MCF 10A (cell line): ENCODE data around the gene TLR5. TPM values are rescaled to one million over a fixed set of nuclear protein-coding genes. Genes with fewer than 3 reads are reported as not detected.

Source experiments
- BruUV-seq: library from RNA; stranded (reverse); fragments of 400-500 nt; replicated peaks from 2 replicates; lab custom pipeline; 2021; lab: Mats Ljungman, UMichigan
- CTCF ChIA-PET: fragments of 300-600 bp; sonication (Branson Sonifier 250); formaldehyde crosslinking; extraction: SDS; loops from one replicate; lab custom pipeline; 2021; ENCODE audit warnings: antibody characterized with exemption, inconsistent platforms; lab: Yijun Ruan, JAX
- POLR2A ChIA-PET: fragments of 300-600, 350-650 bp; sonication (Branson Sonifier 250); formaldehyde crosslinking; extraction: SDS; loops from one replicate; lab custom pipeline; 2020; ENCODE audit warnings: antibody characterized with exemption, inconsistent platforms; lab: Yijun Ruan, JAX
- DNase-seq: peaks from one replicate; pipeline ENCODE4 v3.0.0-alpha.2; 2018; ENCODE audit not compliant: unreplicated experiment
- H3K27ac Mint-ChIP-seq: one replicate; pipeline ENCODE4 v1.8.0; 2022; ENCODE audit warnings: mild to moderate bottlenecking, low read depth, mixed read lengths; ENCODE audit not compliant: unreplicated experiment
- H3K27me3 Mint-ChIP-seq: one replicate; pipeline ENCODE4 v1.8.0; 2022; ENCODE audit warnings: mixed read lengths; ENCODE audit not compliant: insufficient read depth, unreplicated experiment
- H3K36me3 Mint-ChIP-seq: one replicate; pipeline ENCODE4 v1.8.0; 2022; ENCODE audit warnings: mild to moderate bottlenecking, moderate library complexity, mixed read lengths; ENCODE audit not compliant: insufficient read depth, unreplicated experiment
- H3K4me1 Mint-ChIP-seq: one replicate; pipeline ENCODE4 v1.8.0; 2022; ENCODE audit warnings: mixed read lengths; ENCODE audit not compliant: insufficient read depth, unreplicated experiment
- H3K4me3 Mint-ChIP-seq: one replicate; pipeline ENCODE4 v1.8.0; 2022; ENCODE audit warnings: mild to moderate bottlenecking, moderate library complexity, mixed read lengths; ENCODE audit not compliant: unreplicated experiment
- H3K9me3 Mint-ChIP-seq: one replicate; pipeline ENCODE4 v1.8.0; 2022; ENCODE audit warnings: mixed read lengths; ENCODE audit not compliant: unreplicated experiment
- intact Hi-C: fragments of 100-400 bp; cut with micrococcal nuclease; formaldehyde crosslinking; loops from 2 replicates; pipeline ENCODE4 v1.14.1; 2022
- total RNA-seq: library from RNA; stranded (reverse); gene quantifications from 2 replicates; pipeline ENCODE4 v1.2.3, GENCODE V29; 2022
- TF ChIP-seq, protein P1 (sequence below): fragments of 200-600 bp; IDR thresholded peaks from one replicate; pipeline ENCODE4 v1.8.0; 2022; ENCODE audit warnings: antibody characterized with exemption, mild to moderate bottlenecking; ENCODE audit not compliant: unreplicated experiment

TLR5 gene
- total RNA-seq, 1 experiment from 2014 or later = 1.5 TPM

DNA sequence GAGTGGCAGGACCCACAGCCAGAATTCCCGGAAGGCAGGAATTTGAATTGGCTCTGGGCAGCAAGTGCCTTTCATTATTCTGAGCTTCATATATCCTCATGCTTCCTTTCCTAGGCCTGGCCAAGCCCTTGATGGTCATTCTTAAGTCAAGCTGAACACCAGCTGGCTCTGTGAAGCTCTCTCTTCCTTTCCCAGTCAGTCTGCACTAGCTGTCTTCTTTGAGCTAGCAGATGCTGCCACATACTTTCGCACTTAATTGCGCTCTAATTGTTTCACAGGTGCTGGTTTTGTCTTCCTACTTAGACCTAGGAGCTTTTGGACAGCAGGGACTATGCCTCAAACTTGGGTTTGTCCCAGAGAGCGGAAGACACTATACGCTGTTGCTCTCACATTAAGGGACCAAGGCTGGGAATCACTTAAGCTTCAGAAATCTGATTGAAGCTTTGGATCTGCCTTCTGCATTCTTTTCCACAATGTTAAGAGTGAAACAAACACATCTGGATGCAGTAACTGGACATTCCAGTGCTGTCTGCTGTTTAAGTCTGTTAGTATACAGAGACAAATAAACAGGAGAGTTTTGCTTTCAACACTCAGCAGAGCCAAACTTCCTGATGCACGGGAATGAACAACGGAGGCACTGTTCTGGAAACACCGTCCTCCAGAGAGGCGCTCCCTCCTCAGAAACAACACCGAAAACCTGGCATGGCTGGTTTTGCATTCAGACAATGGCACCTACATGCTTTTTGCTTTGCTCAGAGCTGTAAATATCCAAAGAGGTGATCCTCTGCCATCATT is 2.2 kb downstream of the TLR5 start:
- ChIA-PET CTCF (interaction anchor here (0.6 to 15.7 kb wide), 13 partner anchors 9 to 541 kb away, joined by 3 to 324 read pairs (median 4); no protein-coding TSS in a partner anchor), POLR2A (interaction anchor here (0.6 kb wide), 1 partner anchor 30 kb away, joined by 3 read pairs; no protein-coding TSS in a partner anchor)
- BruUV-seq = no TSS peak
- Mint-ChIP-seq H3K36me3 (peaks cover 6% of the 10 kb centered on the region), H3K4me1 (peaks cover 20% of the 10 kb centered on the region), H3K9me3 (no peaks in the 10 kb centered on the region), H3K27ac (no peak overlapping the region), H3K4me3 (no peak overlapping the region), H3K27me3 (no peaks in the 10 kb centered on the region)
- DNase-seq = no peak
- TF ChIP-seq, protein P1, sequence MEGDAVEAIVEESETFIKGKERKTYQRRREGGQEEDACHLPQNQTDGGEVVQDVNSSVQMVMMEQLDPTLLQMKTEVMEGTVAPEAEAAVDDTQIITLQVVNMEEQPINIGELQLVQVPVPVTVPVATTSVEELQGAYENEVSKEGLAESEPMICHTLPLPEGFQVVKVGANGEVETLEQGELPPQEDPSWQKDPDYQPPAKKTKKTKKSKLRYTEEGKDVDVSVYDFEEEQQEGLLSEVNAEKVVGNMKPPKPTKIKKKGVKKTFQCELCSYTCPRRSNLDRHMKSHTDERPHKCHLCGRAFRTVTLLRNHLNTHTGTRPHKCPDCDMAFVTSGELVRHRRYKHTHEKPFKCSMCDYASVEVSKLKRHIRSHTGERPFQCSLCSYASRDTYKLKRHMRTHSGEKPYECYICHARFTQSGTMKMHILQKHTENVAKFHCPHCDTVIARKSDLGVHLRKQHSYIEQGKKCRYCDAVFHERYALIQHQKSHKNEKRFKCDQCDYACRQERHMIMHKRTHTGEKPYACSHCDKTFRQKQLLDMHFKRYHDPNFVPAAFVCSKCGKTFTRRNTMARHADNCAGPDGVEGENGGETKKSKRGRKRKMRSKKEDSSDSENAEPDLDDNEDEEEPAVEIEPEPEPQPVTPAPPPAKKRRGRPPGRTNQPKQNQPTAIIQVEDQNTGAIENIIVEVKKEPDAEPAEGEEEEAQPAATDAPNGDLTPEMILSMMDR = no peak
- intact Hi-C loops = no loop called here

DNA sequence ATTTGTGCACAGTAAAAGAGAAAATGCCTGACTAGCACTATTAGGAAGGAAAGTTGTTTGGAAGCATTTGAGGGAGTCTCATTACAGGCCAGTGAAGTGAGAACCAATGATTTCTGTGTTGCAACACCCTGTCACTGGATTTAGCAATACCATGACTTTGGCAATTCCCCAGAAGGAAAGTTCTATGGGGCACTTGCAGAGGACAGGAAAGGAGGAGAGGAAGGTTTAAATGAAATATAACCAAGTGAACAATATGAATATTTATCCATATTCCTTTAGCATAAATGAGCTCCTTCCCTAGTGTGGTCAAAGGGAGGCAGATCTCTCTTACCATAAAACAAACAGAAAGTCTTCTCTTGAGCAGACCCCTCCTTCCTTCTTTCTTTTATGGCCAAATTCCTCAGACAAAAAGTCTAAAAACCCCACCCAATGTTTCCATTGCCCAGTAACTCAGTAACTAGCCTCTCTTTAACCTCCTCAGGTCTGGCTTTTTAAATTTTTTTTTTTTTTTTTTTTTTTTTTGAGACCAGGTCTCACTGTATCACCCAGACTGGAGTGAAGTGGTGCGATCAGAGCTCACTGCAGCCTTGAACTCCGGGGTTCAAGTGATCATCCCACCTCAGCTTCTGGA is 5.5 kb downstream of the TLR5 start:
- no TSS peak for BruUV-seq
- ChIA-PET CTCF (interaction anchor here (0.6 to 15.7 kb wide), 20 partner anchors 14 to 545 kb away, joined by 3 to 324 read pairs (median 5); partner anchors contain the start of genes CAPN8 and SUSD4), POLR2A (interaction anchor here (0.6 to 1.7 kb wide), 8 partner anchors 10 to 570 kb away, joined by 3 to 7 read pairs (median 3); partner anchors contain the start of gene CAPN8)
- no peak overlapping the region for H3K4me3 Mint-ChIP-seq
- H3K27me3 Mint-ChIP-seq = no peaks in the 10 kb centered on the region
- H3K36me3 Mint-ChIP-seq = peaks cover 13% of the 10 kb centered on the region
- H3K4me1 Mint-ChIP-seq = peaks cover 45% of the 10 kb centered on the region
- intact Hi-C loops = loop anchor here (2.0 kb wide), 1 partner anchor 43 kb away; no protein-coding TSS in a partner anchor
- H3K9me3 Mint-ChIP-seq = no peaks in the 10 kb centered on the region
- H3K27ac Mint-ChIP-seq = no peak overlapping the region
- TF ChIP-seq, protein P1 = no peak
- DNase-seq = peak; percentile 100

DNA sequence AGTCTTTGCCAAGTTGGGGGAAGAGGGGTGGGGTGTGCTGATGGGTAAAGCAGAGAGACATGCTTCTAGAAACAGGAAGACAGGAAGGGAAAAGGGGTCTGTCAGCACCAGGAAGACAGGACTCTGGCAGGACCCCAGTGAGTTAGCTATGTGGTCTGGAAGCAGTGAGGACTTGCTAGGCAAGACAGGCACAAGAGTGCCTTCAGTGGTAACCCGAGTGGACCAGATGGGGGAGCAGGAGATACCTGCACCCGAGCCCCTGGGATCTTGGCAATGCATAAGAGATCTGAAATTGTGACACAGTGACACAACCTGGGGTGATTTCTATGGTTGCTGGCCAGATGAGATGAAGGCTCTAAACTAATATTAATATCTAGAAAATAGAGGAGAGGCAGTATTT is 7.0 kb downstream of the TLR5 start:
- CTCF ChIA-PET = interaction anchor here (0.7 to 15.7 kb wide), 21 partner anchors 7 to 560 kb away, joined by 3 to 324 read pairs (median 7); partner anchors contain the start of genes SUSD4 and TLR5
- no TSS peak for BruUV-seq
- Mint-ChIP-seq H3K27me3 (peaks cover 9% of the 10 kb centered on the region), H3K27ac (no peak overlapping the region), H3K36me3 (peaks cover 13% of the 10 kb centered on the region), H3K4me1 (peaks cover 45% of the 10 kb centered on the region), H3K9me3 (no peaks in the 10 kb centered on the region), H3K4me3 (no peak overlapping the region)
- POLR2A ChIA-PET = interaction anchor here (0.7 to 4.4 kb wide), 13 partner anchors 7 to 1250 kb away, joined by 3 to 22 read pairs (median 5); partner anchors contain the start of genes CAPN8 and TLR5
- TF ChIP-seq, protein P1 = no peak
- intact Hi-C loops = loop anchor here (1.0 to 2.0 kb wide), 2 partner anchors 45 to 97 kb away; no protein-coding TSS in a partner anchor
- DNase-seq = no peak
